ENCODE results near the gene BDH2. TPM values are rescaled to one million over a fixed set of nuclear protein-coding genes. Genes with fewer than 3 reads are reported as not detected.

BDH2 gene
- polyA plus RNA-seq, 1 donor from 2014 or later = 12.9 TPM

DNA sequence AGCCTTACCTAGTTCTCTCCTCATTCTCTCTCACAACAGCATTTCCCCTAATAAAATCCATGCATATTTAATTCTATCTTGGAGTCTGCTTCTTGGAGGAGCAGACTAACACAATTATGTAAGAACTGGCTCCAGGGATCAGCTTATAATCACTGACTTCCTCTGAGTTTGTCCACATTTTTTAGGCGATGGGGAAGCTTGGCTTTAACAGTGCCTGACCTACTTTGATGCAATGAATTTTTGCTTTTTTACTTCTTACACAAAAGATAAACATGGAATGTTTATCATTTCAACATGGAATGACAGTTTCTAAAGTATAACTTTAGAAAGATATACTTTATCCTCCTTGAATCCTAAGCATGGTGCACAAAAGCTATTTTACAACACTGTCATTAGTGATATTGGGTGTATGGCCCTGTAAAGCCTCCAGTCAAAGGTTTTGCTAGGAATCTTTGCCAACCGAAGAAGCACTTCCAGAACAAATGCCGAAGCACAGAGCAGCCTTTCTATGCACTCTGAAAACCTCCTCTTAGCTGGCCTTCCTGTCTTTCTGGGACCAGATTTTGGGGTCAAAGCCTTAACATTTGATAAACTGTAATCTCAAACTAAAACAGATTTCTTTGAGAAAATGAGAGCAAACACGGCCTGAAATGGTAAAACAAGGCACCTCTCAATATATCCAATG, 736 bp downstream of the BDH2 start:
- no peaks in the 10 kb centered on the region for H4K20me1 ChIP-seq (ENCODE audit: insufficient read depth)
- H2AFZ ChIP-seq (ENCODE audit: low read depth, low read length) = no peak overlapping the region
- no peak overlapping the region for H3K4me2 ChIP-seq (ENCODE audit: low read length)
- peak overlapping the region; percentile 53 for H3K4me3 ChIP-seq (ENCODE audit: low read length)
- no peak for TF ChIP-seq EP300 (conservative IDR thresholded peaks at IDR 0.05; ENCODE audit: poor library complexity, severe bottlenecking)
- TF ChIP-seq EZH2 (IDR thresholded peaks at IDR 0.05; ENCODE audit: borderline replicate concordance, insufficient read depth, low read length, poor library complexity, severe bottlenecking) = no peak
- TF ChIP-seq, protein P1, sequence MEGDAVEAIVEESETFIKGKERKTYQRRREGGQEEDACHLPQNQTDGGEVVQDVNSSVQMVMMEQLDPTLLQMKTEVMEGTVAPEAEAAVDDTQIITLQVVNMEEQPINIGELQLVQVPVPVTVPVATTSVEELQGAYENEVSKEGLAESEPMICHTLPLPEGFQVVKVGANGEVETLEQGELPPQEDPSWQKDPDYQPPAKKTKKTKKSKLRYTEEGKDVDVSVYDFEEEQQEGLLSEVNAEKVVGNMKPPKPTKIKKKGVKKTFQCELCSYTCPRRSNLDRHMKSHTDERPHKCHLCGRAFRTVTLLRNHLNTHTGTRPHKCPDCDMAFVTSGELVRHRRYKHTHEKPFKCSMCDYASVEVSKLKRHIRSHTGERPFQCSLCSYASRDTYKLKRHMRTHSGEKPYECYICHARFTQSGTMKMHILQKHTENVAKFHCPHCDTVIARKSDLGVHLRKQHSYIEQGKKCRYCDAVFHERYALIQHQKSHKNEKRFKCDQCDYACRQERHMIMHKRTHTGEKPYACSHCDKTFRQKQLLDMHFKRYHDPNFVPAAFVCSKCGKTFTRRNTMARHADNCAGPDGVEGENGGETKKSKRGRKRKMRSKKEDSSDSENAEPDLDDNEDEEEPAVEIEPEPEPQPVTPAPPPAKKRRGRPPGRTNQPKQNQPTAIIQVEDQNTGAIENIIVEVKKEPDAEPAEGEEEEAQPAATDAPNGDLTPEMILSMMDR (IDR thresholded peaks at IDR 0.05; ENCODE audit: poor library complexity, severe bottlenecking) = no peak
- no peak for TF ChIP-seq MXI1 (conservative IDR thresholded peaks at IDR 0.05; ENCODE audit: poor library complexity, severe bottlenecking)
- no peak for TF ChIP-seq POLR2AphosphoS5 (IDR thresholded peaks at IDR 0.05)
- no peak for TF ChIP-seq TAF1 (IDR thresholded peaks at IDR 0.05; ENCODE audit: low read depth)
- TF ChIP-seq, protein P2, sequence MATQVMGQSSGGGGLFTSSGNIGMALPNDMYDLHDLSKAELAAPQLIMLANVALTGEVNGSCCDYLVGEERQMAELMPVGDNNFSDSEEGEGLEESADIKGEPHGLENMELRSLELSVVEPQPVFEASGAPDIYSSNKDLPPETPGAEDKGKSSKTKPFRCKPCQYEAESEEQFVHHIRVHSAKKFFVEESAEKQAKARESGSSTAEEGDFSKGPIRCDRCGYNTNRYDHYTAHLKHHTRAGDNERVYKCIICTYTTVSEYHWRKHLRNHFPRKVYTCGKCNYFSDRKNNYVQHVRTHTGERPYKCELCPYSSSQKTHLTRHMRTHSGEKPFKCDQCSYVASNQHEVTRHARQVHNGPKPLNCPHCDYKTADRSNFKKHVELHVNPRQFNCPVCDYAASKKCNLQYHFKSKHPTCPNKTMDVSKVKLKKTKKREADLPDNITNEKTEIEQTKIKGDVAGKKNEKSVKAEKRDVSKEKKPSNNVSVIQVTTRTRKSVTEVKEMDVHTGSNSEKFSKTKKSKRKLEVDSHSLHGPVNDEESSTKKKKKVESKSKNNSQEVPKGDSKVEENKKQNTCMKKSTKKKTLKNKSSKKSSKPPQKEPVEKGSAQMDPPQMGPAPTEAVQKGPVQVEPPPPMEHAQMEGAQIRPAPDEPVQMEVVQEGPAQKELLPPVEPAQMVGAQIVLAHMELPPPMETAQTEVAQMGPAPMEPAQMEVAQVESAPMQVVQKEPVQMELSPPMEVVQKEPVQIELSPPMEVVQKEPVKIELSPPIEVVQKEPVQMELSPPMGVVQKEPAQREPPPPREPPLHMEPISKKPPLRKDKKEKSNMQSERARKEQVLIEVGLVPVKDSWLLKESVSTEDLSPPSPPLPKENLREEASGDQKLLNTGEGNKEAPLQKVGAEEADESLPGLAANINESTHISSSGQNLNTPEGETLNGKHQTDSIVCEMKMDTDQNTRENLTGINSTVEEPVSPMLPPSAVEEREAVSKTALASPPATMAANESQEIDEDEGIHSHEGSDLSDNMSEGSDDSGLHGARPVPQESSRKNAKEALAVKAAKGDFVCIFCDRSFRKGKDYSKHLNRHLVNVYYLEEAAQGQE (IDR thresholded peaks at IDR 0.05; ENCODE audit: borderline replicate concordance) = no peak
- no peak for TF ChIP-seq SMC3 (conservative IDR thresholded peaks at IDR 0.05; ENCODE audit: poor library complexity)
- TF ChIP-seq RAD21 (conservative IDR thresholded peaks at IDR 0.05) = no peak
- no peaks in the 10 kb centered on the region for H3F3A ChIP-seq (ENCODE audit: insufficient read depth, low read length, poor library complexity, severe bottlenecking)
- no peaks in the 10 kb centered on the region for H3K27me3 ChIP-seq (ENCODE audit: insufficient read depth, low read depth, low read length)
- no peaks in the 10 kb centered on the region for H3K9me3 ChIP-seq (ENCODE audit: low read length)
- H3K9ac ChIP-seq (ENCODE audit: low read length) = no peak overlapping the region
- no peaks in the 10 kb centered on the region for H3K9me2 ChIP-seq (ENCODE audit: insufficient read depth, low read length)
- H3K36me3 ChIP-seq (ENCODE audit: insufficient read depth, low read length) = no peaks in the 10 kb centered on the region
- peaks cover 11% of the 10 kb centered on the region for H3K79me2 ChIP-seq (replicated peaks; ENCODE audit: insufficient read depth, low read length)
- H3K27ac ChIP-seq (ENCODE audit: low read length) = no peak overlapping the region

DNA sequence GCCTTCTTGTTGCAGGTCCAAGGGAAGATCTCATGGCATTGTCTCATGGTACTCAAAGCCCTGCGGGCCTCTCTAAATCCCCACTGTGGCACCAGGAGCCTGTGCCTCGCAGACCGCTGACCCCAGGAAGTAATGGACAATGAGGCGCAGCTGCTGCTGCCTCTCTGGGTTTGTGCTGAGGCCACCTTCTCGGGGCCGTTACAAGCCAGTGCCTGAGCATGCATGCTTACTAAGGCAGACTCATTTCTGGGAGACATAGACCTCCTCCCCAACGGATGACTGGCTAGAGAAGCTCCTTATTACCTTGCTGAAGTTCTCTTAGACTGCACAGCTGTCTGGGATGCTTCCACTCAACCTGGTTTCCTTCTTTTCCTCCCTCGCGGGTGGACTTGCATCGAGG, 1.3 kb downstream of the BDH2 start:
- Histone ChIP-seq H3K9me3 (ENCODE audit: low read length) (no peaks in the 10 kb centered on the region), H2AFZ (ENCODE audit: low read depth, low read length) (no peak overlapping the region), H4K20me1 (ENCODE audit: insufficient read depth) (no peaks in the 10 kb centered on the region), H3K27me3 (ENCODE audit: insufficient read depth, low read depth, low read length) (no peaks in the 10 kb centered on the region), H3K4me3 (ENCODE audit: low read length) (no peak overlapping the region), H3K9me2 (ENCODE audit: insufficient read depth, low read length) (no peaks in the 10 kb centered on the region), H3K27ac (ENCODE audit: low read length) (no peak overlapping the region), H3K36me3 (ENCODE audit: insufficient read depth, low read length) (no peaks in the 10 kb centered on the region), H3K4me2 (ENCODE audit: low read length) (no peak overlapping the region), H3F3A (ENCODE audit: insufficient read depth, low read length, poor library complexity, severe bottlenecking) (no peaks in the 10 kb centered on the region), H3K79me2 (replicated peaks; ENCODE audit: insufficient read depth, low read length) (peaks cover 11% of the 10 kb centered on the region), H3K9ac (ENCODE audit: low read length) (no peak overlapping the region)
- TF ChIP-seq, protein P1 (IDR thresholded peaks at IDR 0.05; ENCODE audit: poor library complexity, severe bottlenecking) = no peak
- TF ChIP-seq POLR2AphosphoS5 (IDR thresholded peaks at IDR 0.05) = no peak
- no peak for TF ChIP-seq EZH2 (IDR thresholded peaks at IDR 0.05; ENCODE audit: borderline replicate concordance, insufficient read depth, low read length, poor library complexity, severe bottlenecking)
- no peak for TF ChIP-seq RAD21 (conservative IDR thresholded peaks at IDR 0.05)
